GM21528 (cell line): ENCODE results near the gene ABHD16A.

Experiments
- ATAC-seq: cut with Tn5 transposase; IDR thresholded peaks from one replicate; pipeline ENCODE4 v1.9.1; 2021; ENCODE audit warnings: mild to moderate bottlenecking, moderate library complexity; ENCODE audit not compliant: unreplicated experiment, low FRiP score

The ABHD16A gene

DNA sequence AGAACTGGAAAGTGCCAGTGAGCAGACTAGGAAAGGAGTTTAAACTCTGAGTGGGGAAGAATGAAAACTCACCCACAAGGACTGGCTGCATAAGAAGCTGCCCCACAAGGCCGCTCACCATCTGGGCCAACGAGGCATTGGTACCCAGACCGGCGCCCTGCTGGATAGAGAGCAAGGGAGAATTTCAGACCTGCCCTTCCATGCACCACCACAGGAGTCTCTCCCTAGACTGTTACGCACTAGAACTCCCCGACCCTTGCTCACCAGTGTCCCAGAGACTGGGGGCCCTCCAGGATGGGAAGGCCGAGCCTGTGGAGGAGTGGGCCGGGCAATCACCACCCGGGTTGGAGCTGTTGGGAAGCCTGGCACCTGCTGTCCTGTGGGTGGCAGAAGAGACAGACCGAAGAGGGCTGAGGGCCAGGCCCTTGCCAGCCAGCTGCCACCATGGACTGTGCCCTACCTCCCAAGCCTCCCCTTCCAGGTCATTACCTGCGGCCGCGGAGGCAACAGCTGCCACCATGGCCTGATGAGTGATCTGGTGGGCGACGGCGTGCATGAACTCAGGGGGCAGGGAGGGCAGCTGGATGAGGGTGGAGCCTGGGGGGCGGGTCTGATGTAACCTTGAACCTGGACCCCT lies 59.2 kb downstream of the ABHD16A start:
- no peak for ATAC-seq

DNA sequence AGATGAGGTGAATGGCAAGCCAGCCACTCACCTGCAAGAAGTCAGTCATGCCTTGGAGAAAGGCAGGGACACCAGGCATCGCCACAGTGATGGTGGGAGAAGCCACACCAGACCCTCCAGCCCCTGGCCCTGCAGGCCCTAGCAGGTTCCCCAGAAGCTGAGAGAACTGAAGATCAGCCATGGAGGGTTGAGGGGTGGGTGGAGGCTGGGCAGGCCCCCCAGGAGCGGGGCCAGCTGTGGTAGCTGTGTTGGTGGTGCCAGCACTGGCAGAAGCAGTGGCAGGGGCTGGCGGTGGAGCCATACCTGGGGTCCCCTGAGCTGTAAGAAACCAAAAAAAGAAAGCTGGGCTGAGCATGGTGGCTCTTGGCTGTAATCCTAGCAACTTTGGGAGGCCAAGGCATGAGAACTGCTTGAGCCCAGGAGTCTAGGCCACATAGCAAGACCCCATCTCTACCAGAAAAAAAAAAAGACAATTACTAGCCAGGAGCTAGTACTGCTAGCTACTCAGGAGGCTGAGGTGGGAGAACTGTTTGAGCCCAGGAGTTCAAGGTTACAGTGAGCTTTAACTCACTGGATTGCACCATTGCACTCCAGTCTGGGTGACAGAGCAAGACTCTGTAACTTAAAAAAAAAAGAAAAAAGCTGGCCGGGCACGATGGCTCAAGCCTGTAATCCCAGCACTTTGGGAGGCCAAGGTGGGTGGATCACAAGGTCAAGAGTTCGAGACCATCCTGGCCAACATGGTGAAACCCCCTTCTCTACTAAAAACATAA lies 60.1 kb downstream of the ABHD16A start:
- ATAC-seq, result no peak

DNA sequence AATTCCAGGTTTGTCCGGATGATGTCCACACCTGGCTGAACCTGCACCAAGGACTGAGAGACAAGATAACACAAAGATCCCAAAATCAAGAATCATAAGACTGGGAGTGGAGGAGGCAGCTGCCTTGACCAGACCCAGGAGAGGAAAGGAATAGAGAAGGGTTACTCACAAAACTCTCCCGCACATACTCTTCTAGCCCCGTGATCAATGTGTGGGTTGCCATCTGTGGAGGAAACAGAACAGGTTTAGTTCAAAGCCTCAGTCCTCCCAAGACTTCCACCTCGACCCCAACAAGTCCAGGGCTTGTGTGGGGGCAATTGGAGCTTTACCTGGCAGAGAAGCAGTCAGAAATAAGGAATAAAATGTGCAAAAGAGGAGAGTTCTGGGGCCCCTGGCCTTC lies 61.8 kb downstream of the ABHD16A start:
- ATAC-seq, result no peak

- ATAC-seq, result no peak
Observed at GRCh38 chr6:31640612-31641011, 62.5 kb downstream of the ABHD16A start.

DNA sequence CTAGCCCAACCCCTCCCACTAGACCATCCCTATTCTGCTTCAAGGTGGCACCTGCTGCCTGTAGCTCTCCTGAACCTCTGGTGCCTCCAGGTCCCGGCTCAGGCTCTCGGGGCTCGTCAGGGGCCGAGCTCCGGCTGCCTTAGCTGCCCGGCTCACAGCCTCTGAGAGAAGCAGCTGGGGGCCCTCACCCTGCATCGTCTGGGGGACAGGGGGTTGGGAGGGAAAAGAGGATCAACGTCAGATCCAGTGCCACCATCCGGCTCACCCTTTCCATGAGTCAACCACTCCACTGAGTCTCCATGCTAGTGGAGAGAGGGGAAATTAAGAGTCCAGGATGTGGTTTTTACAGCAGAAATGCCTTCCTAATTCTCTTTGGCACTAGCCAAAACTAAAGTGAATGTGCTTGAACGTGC lies 63.7 kb downstream of the ABHD16A start:
- ATAC-seq, result no peak

DNA sequence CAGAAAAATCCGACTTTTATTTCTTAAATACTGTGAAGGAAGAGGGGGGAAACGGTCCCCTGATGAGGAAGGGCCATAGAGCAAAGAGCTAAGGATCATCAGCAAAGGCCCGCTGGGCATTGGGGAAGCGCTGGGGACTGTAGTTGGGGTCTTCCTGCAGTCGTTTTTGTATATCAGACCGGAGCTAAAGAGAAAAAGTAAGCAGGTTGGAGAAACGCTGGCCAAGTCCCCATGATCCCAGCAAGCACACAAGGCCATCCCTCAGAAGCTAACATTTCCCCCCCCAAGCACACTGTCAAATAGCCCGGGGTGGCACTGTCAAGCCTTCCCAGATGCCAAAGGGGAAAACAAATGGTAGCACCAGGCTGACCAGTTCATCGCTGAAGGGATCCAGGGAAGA lies 64.1 kb downstream of the ABHD16A start:
- no peak for ATAC-seq
